RPMI8226 (cell line): Measurements from ENCODE around the gene TGM6.

Source experiments
- DNase-seq: peaks from one replicate; pipeline ENCODE4 v3.0.0-alpha.2; 2015

The TGM6 gene

DNA sequence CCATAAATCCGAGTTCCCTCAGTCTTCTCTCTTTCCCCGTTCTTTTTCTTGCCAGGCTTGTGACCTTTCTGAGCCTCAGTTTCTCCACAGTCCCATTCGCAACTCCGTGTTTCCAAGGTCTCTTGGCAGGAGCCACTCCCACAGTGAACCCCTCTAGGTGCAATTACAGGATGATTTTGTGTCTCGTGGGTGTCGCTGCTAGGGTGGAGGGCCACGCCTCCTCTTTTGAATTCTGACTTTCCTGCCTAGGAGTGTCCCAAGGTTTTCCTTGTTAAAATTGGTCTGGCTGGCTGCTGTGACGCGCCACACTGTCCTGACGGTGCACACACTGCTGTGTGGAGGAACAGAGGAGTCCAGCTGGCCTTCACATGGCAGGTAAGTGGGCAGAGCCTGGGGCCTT lies at the start of gene TGM6:
Gene TGM6, plus strand, starts transcription at position 301 of the 400 bp plus-strand sequence. Its CDS starts 68 bp downstream, at position 369.
- DNase-seq: no peak

DNA sequence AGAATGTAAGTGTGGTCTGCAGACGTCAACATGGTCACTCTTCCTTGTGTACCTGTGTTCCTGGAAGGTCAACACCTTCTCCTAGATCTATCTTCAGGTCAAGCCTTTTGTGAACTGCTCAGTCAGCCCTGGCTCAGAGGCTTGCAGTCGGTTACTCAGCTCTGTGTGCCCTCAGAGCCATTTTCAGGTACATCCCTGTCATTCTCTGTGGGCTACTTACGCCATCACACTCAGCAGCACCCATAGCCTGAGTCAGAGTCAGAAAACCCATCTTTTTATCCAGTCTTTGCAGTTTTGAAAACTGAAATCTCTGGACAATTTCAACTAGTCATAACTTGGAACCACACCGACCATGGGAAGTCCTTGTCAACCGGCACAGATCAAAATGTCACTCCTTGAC lies 49.6 kb upstream of the TGM6 start:
- DNase-seq: no peak

DNA sequence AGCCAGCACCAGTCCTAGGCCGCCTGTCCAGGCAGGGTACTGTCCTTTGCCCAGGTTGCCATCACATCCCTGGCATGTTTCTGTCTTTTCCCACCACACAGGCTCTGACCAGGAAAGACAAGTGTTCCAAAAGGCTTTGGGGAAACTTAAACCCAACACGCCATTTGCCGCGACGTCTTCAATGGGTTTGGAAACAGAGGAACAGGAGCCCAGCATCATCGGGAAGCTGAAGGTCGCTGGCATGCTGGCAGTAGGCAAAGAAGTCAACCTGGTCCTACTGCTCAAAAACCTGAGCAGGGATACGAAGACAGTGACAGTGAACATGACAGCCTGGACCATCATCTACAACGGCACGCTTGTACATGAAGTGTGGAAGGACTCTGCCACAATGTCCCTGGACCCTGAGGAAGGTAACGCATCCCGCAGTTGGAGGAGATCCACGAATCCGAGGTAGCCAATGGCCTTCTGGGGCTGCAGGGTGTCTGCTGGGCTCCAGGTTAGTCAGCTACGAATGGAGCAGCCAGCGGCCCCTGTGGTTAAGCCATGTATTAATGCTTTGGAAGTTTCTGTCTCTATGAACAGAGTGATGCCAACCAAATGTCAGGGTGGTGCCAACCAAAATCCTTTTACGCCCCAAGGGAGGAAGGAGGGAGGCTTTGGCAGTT lies 48.7 kb upstream of the TGM6 start:
- DNase-seq: no peak

DNA sequence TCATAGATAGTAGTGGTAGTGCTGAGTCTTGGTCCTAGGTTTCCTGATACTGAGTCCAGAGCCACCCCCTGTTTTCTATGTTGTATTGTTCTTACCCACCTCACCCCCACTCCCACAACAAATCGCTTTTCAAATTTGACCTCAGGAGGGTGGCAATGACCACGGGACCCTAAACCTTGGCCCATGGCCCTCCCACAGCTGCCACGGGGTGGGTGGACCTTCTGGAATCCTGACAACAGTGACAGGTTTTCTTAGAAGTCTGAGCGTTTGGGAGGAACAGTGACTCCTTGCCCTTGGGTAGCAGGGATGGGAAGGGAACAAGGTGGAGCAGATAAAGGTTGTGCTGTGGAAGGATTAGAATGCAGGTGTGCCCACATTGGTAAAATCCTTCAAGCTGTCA lies 48.0 kb upstream of the TGM6 start:
- no peak for DNase-seq

DNA sequence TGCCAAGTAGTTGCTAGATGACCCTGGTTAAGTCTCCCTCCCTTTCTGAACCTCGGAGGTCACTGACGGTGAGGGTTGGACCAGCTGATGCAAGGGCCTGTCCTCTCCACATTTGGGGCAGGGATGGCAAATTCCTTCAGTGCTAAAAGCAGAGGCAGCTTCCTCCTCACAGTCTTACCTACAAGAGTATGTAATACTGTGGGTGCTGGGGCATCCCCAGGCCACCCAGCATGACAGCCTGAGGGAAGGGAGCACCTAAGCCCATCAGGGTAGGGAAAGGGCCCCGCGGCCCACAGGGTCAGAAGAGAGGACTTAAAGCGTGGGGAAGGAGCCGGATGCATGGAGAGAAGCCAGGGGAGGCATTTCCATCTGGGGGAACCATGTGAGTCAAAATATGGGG lies 46.9 kb upstream of the TGM6 start:
- DNase-seq: no peak

DNA sequence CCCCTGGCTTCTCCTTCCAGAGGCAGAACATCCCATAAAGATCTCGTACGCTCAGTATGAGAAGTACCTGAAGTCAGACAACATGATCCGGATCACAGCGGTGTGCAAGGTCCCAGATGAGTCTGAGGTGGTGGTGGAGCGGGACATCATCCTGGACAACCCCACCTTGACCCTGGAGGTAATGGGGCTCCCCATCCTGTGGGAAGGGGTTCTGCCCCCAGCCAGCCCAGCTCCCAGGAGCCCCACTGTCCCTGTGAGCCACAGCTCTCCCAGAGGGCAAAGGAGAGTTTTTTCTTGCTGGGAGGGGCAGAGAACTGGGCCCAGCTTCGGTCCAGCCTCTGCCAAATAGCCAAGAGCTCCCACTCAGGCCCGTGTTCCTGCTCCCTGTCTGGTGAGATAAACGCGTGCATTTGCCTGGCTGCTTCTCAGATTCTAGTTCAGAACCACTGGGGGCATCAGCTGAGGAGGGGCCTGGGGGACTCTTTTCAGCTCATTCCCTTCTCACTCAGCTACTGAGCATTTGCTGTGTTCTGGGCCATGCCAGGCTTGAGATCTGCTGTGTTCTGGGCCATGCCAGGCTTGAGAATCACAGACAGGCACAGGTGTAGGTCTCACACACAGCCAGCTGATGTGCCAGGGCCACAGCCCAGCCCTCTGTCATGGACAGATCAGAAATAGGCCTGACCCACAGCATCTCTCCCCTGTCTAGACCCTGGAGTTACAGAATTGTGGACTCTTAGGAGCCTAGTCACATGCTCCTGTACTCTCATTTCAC lies 45.4 kb upstream of the TGM6 start:
- no peak for DNase-seq

DNA sequence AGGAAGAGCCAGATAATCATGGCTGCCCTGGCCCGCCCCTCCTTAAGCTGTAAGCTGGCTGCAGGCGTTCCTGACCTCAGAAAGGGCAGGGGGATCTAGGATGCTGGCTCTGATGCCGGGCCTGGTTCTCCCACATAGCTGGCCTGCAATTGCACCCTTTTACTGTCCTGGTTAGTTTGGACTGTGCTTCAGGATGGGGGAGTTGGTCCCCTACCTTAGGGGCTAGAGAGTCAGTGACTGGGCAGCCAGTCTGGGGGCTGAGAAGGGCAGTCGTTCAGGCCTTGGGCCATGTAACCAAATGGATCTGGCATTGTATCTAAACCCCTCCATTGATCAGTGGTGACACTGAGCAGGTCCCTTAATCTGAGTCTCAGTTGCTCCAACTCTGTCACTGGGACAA lies 44.2 kb upstream of the TGM6 start:
- DNase-seq: no peak

DNA sequence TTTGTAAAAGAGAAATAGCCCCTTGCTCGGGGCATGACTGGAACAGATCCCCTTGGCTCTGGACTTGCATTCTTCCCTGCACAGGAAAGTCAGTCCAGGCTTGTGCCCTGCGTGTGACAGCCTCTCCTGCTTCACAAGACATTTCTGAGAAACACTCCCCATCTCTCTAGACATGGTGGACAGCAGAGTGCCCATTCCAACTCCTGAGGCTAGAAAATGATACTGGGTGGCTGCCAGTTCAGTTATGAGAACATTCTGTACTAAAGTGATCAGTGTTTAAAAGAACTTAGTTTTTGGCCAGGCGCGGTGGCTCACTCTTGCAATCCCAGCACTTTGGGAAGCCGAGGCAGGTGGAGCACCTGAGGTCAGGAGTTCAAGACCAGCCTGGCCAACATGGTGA lies 43.6 kb upstream of the TGM6 start:
- DNase-seq: no peak

DNA sequence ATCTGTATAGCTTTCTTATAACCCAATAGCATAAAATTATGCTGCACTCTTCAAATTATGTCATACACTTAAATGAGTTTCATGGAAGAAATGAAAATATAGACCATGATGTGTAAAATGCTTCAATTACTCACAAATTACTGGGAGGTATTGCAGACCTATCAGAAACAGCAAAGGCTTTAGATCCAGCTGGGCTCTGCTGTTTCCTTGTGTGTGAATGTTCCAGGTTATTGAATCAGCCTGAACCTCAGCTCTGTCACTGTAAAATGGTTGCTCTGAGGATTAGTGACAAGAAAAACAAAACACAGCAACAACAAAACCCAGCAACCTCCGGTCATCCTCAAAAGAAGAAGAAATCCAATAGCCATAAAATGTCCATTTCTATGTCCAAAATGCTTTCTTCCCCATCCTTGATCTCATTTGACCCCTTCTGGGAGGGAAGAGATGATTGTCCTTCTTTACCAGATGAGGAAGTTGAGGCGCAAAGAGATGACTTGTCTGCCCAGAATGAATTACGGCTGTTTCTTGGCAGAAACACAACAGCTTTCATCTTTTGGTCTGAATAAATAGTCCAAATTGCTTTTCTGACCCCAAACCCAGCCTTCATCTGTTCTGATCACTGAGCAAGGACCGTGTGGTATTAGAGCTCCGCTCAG lies 42.2 kb upstream of the TGM6 start:
- DNase-seq: no peak

DNA sequence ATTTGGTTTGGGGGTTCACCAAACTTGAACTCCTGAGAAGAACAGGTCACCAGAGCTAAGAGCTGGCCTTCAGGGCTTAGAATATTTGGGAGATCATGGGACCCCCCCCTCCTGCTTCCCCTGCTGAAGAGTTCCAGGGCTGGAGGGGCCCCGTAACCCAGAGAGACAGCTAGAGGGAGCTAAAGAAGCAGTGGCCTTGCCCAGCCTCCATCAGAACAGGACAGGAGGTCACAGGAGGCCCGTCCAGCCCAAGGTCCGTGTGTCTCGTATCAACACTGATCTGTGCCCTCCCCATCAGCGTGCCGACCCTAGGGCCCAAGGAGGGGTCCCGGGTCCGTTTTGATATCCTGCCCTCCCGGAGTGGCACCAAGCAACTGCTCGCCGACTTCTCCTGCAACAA lies 40.6 kb upstream of the TGM6 start:
- DNase-seq: no peak

DNA sequence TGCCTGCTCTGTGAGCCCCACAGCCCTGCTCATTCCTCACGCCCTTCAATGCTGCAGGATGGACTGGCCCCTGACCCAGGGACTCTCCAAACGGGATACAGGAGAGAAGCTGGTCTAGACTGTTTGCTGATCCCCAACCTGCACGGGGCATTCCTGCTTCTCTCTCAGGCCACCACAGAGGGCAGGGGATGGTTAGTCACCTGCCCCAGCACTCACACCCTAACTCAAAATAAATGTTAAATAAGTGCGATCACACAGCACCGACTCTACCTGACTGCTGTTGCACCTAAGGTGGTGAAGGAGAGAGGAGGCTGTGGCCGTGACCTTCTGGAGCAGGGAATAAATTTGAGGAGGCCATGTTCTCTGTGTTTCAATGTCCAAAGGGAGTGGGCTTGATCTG lies 39.9 kb upstream of the TGM6 start:
- DNase-seq: no peak

DNA sequence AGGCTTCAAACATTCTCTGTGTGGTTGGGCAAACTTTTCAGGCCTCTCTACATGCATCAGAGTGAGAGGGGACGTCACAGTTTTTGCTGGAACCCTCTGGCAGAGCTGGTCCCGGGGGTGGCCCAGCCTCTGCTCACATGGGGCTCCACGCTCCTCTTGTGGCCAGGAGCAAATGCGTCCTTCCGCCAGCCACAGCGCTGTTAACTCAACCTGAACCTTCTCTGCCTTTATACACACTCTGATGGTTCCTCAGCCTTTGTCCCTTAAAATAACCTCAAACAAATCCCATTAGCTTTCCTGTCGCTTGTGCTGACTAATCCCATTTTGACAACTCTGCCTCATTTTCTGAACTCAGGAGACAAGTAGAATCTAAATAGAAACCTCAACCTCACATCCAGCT lies 39.4 kb upstream of the TGM6 start:
- DNase-seq: peak; percentile 21

DNA sequence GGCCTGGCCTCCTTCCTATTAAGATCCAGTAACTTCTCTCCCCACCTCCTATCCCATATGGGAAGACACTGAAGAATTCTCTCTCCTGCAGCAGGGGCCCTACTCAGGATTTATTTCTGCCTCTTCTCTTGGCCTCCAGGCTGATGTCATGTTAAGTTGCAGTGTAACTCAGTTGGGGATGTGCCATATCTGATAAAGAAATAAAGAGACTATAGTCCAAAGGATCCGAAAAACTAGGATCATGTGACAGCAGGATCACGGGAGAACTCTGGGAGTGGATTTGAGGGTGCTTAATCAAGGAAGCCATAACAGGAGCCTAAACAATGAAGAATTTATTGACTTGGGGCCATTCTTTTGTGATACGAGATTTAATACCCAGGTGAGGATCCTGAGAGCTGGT lies 38.5 kb upstream of the TGM6 start:
- no peak for DNase-seq

DNA sequence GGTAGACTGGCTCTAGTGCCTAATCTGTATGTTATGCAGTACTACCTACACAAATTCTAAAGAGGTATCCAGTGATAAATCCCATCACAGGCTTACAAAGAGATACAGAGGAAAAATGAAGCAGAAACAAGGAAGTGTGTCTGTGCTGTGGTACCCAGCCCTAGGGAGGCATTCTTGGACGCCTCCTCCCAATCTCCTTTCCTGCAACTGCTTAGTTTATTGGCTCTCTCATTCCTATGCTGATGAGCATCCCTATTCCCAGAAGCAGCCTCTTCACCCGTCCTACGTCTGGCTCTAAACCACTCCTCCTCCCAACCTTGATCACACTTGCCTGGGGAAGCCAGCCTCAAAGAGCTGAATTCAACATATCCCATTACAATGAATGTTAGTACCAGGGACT lies 34.5 kb upstream of the TGM6 start:
- no peak for DNase-seq

DNA sequence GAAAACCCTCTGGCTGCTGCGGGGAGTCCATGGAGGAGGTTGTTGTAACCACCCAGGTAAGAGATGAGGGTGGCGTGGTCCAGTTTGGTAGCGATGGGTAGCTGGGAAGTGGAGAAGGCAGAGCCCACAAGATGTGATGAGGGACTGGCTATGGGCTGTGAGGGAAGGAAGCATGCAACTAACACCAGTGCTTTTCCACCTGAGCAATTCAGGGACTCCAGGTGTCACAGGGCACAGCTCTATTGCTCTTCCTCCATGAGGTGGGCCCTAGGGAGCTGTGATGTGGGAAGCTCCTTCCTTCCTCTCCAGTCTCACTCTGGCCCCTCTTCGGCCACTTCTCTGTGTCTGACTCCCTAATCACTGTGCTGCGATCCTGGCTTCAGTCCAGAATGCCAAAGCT lies 32.4 kb upstream of the TGM6 start:
- DNase-seq: no peak

DNA sequence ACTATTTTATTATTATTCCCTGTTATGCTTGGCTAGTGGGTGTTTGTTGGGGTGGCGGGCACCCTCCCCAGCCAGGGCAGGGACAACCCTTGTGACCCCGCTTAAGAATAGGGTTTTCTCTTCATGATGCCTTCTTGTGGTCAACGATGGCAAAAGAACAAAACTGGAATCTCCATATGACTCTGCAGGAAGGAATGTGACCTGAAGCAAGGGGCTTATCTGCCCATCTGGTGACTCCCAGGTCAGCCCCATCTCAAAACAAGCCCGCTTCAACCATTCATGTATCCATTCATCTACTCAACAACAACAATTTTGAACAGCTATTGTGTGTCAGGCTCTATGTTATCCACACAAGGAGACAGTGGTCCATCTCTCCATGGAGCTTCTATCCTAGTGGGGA lies 30.9 kb upstream of the TGM6 start:
- no peak for DNase-seq

DNA sequence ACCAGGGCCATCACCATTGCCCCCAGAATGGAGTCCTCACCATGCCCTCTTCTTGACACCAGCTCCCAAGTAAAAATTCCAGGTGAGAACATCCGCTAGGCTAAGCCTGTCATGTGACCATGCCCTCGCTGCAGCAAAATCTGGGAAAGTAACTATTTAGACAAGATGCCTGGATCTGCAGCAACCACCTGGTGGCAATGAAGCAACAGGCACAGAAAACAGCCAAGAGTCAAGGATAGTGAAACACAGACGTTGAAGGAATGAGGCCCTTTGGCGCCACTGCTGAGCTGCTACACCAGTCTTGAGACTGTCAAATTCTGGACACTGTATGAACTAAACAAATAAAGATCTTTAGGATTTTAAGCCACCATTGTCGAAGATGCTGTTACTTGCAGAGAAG lies 30.1 kb upstream of the TGM6 start:
- DNase-seq: no peak

DNA sequence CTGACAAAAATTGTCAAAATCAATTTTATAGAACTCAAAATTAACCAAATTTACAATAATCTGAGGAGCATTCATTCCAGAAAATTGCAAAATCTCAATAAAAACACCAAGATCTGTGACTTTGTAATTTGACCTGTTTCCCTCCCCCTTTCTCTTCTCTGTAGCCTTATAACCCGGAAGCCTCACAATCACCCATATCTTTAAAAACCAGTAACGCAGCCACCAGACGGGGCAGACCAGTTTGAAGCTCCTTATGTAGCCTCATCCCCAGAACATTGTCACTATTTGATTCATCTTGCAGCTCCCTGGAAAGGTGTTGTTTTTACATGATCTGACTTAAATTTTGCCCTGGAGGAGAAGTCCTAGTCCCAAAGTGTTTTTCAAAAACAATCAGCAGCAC lies 27.5 kb upstream of the TGM6 start:
- DNase-seq: no peak

DNA sequence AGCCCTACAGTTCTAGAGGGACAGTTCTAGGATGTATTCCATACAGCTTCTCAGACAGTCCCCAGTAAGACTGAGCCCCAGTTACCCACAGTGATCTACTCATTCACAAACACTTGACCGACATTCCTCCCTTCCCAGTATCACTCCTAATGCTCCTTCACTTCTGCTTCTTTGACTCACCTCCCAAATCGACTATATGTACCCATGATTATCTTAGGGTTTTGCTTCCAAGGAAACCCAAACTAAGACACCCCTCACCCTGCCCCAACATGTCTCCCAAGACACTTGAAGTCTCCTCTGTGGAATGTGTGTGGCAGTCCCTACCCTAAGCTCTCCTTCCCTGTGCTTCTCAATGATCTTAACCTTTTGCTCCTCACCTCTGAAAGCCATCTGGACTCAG lies 23.6 kb upstream of the TGM6 start:
- DNase-seq: no peak

DNA sequence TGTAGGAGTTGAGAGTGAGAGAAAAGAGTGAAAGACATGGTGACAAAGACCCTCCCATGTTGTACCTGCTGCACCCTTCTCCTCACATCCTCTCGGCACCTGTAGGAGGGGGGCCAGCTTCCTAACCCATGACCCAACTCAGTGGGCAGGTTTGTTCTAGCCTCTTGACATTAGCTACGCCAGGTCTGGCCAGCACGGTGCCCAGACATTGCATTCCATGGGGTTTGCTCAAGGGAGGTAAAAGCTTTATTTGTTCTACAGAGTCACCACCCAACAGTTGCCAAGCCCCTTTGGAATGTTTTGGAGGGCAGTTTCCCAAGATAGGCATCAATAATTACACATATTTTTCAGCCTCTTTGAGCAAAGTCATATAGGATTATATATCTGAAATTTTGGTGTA lies 22.7 kb upstream of the TGM6 start:
- no peak for DNase-seq

DNA sequence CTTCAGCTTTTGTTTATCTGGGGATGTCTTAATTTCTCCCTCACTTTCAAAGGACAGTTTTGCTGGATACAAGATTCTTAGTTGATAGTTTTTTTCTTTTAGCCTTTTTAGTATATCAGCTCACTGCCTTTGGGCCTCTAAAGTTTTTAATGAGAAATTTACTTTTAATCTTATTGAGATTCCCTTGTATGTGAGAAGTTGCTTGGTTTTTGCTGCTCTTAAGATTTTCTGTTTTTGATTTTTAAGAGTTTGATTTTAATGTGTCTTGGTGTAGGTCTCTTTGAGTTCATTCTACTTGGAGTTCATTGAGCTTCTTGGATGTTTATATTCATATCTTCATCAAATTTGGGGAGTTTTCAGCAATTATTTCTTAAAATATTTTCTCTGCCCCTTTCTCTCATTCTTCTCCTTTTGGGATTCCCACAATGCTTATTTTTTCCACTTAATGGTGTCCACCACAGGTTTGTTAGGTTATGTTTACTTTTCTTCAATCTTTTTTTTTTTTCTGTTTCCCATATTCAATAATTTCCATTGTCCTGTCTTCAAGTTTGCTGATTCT lies 19.6 kb upstream of the TGM6 start:
- DNase-seq: no peak

DNA sequence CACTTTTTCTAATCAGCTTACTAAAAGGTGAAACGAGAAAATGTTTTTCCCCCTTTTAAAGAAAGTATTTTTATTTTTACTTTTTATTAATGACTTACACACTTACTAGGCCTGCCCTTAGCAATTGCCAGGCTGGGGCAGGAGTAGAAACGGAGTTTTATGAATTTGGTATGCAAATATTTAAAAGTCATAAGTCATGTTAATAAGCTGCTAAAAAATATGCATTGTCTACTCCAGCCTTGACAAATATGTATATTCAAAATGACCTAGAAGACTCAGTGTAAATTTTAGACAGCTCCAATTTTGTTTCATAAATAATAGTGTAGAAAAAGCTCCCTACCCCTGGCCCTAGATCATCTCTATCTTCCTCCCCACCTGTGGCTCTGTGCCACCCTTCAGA lies 17.5 kb upstream of the TGM6 start:
- no peak for DNase-seq

DNA sequence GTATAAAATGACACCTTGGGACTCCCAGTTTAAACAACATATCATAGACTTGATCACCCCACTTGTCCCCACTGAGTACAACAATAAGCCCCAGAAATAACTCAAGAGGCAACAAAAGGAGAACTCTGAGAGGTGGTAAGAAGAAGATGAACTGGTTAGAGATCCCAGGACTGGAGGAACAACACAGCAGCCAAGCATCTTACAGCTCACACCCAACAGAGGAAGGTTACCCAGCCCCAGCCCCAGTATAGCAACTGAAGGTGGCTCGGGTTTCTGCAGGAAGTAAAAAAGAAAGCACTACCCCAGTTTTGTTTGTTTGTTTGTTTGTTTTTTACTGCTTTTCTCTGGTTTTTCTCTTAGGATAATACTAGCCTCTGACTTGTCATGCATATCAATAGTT lies 17.1 kb upstream of the TGM6 start:
- no peak for DNase-seq

DNA sequence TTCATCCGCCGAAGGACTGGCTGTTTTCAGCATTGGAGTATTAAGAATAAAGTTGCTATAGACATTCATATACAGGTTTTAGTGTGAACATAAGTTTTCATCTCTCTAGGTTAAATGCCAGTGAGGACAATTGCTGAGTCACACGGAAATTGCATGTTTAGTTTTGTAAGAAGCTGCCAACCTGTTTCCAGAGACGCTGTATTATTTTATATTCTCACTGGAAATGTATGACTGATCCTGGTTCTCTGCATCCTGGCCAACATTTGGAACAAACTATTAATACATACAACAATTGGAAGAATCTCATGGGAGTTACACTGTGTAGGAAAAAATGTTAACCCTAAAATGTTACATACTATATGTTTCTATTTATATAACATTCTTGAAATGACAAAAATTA lies 16.7 kb upstream of the TGM6 start:
- no peak for DNase-seq
